Activated CD4-positive, CD25-positive, alpha-beta regulatory T cell treated with anti-CD3 and anti-CD28 coated beads, Interleukin-2, amount 50 U/mL, for 24 hours (primary cell): ENCODE data around the gene C13orf46.
"Not testable (repeated sequence)": the region's sequence is repeated elsewhere in the genome, so short reads cannot be mapped to it uniquely, and the experiment has no call there.

Experiments
- ATAC-seq, 2 donors: fragments of 150-1000 bp; cut with Tn5 transposase; one replicate each; pipeline ENCODE4 v1.10.0; 2021; ENCODE audit warnings: mild to moderate bottlenecking in 1 of 2, moderate library complexity in 1 of 2

Gene C13orf46

DNA sequence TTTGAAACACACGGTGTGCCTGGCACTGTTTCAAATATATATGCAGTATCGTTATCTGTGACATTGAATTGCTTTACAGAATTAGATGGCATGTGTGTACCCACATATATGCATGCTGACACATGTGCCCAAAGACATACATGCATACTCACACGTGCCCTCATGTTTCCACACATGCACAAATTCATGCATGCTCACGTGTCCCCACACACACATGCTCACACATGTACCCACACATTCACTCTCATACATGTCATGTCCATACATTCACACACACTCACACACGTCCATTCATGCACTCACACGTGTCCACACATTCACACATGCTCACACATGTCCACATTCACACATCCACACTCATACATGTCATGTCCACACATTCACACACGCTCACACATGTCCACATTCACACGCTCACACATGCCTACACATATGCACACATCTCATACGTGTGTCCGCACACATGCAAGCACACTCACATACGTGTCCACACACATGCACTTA, 17.9 kb upstream of the C13orf46 start:
- ATAC-seq = no peak

DNA sequence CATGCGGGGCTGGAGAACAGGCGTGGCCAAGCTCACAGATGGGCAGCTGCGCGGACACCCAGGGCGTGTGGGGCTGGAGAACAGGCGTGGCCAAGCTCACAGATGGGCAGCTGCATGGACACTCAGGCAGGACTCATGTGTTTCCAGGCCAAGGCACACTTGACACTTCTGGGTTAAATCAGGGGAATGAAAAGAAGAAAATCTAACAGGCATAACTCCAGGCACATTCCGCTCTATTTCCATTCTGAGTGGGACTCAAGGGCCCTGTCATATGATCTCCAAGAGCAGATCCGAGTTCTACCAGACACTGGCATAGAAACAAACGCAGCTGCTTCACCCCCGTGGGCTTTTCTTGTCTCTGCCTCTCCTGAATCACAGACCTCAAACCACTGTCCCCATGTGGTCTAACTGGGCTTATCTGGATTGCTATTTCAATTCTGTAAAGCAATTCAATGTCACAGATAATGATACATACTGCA, 17.4 kb upstream of the C13orf46 start:
- ATAC-seq = no peak

DNA sequence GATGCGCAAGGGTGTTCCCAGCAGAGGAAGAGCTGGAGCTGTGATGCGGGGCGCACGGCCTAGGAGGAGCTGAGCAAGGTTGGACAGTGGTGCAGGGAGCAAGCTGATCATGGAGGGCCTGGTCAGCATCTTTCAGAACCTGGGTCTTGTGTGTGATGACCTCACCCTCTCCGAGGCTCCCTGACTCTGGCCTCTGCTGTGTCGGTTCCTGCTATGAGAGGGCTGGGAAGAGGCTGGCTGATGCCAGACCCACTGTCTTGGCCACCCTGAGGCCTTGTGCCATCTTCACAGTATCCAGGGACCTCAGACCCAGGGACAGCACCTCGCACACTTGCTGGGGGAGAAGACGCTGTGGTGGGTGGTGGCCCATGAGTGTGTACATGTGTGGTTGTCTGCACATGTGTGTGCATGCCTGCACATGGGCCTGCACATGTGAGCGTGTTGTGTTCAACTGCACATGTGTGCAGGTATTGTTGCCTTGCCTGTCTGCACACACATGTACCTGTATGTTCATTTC, 16.5 kb upstream of the C13orf46 start:
- ATAC-seq = no peak

DNA sequence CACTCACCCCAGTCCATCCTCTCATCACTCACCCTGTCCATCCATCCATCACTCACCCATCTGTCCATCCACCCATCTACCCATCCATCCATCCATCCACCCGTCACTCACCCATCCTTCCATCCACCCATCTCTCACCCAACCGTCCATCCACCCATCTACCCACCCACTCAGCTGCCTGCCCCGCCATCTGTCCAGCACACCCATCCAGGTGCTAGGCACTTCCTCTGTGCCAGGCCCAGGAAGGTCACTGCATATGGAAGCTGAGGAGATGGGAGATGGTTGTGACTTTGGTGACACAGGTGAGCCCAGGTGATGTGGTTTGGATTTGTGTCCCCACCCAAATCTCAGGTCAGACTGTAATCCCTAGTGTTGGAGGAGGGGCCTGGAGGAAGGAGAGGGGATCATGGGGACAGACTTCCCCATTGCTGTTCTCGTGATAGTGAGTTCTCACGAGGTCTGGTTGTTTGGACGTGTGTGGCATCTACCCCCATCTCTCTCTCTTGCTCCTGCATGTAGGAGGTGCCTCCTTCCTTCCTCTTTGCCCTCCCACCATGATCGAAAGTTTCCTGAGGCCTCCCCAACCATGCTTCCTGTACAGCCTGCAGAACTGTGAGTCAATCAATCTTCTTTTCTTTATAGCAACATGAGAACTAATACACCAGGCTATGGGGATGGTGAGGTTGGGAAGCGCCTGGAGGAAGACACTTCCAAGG, 15.9 kb upstream of the C13orf46 start:
- no peak for ATAC-seq

DNA sequence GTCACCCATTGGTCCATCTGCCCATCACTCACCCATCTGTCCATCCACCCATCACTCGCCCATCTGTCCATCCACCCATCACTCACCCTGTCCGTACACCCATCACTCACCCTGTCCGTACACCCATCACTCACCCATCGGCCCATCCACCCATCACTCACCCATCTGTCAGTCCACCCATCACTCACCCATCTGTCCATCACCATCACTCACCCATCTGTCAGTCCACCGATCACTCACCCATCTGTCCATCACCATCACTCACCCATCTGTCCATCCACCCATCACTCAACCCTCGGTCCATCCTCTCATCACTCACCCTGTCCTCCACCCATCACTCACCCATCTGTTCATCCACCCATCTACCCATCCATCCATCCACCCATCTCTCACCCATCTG, 15.0 kb upstream of the C13orf46 start:
- ATAC-seq = not testable (repeated sequence)

DNA sequence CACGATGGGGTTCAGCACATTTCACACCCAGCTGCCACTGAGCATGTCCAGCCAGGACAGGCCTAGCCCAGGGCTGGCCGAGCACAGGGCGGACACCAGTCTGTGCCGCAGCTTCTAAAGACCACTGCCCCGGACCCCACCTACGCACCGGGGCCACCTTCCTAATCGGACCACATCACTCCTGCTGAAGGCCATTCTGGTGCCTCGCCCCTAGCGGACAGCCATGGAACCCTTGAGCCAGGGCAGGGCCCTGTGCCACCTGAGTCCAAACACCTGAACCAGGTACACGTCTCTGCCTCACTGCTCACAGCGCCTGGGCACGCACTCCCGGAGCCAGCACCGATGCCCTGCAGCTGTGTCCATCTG, 8.4 kb upstream of the C13orf46 start:
- ATAC-seq = no peak

DNA sequence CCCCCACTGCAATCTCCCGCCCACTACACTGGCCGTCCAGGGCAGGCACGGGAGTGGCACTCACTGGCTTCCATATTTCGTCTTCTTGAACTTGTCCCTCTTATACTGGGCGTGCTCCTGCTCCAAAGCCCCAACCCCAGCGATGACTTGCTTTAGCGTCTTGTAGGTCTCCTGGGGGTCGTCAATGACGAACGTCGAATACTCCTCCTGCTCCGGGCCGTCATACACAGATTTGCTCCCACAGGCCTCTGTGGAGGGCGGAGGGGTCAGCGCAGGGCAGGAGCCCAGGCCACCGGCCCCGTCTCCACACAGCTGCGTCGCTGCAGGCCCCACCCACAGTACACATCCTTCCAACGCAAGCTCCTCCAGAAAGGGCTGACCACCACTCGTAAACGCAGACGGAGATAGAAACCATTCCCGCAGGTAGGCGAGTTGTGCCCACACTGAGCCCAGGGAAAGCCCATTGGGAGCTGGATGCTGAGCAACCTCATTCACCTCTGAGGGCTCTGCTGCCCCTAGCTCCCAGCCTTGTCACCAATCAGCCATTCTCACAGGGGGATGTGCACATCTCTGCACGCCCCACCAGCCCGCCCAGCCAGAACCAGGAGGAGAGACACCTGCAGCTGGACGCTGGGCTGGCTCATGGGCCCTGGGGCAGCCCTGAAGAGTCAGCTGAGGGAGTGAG, 7.9 kb upstream of the C13orf46 start:
- ATAC-seq = no peak

DNA sequence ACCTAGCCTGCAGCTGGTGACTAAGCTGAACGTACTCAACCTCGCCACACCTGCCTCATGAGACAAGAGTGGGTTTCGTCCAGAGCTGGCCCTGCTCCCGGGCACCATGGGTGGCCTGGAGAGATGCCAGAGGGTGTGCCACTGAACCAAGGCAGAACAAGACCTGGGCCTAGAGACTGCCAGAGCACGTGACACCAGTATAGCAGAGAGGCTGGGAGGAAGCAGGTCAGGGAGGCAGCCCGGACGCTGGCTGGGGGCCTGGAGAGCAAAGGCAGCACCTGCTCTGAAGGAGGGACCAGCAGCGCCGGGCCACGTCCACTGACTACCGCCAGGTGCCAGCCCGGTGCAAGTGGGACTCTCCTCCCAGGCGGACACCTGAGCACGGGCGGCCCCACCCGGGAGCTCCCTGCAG, 7.3 kb upstream of the C13orf46 start:
- no peak for ATAC-seq

DNA sequence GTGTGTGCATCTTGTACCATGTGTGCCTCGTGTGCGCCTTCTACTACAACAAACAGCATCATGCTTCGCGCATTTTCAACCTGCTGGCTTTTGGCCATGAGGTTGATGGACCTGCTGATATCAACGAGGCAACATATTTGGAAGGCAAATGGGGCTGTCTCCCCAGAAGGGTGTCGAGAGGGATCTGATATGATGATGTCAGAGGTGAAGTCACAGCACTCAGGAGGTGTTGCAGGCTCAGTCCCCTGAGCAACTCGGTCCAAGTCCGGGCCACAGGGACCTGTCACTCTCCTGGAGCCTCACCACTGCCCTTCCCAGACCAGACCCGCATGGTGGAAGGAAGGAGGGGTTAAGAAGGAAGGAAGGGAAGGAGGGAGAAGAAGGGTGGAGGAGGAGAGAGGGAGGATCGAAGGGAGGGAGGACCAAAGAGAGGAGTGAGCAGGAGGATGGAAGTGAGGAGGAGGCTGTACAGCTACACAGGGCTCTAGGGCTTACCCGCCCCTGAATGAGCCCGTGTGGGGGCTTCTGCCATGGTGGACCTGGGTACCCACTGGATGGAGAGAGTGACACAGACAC, 6.7 kb upstream of the C13orf46 start:
- ATAC-seq = no peak

DNA sequence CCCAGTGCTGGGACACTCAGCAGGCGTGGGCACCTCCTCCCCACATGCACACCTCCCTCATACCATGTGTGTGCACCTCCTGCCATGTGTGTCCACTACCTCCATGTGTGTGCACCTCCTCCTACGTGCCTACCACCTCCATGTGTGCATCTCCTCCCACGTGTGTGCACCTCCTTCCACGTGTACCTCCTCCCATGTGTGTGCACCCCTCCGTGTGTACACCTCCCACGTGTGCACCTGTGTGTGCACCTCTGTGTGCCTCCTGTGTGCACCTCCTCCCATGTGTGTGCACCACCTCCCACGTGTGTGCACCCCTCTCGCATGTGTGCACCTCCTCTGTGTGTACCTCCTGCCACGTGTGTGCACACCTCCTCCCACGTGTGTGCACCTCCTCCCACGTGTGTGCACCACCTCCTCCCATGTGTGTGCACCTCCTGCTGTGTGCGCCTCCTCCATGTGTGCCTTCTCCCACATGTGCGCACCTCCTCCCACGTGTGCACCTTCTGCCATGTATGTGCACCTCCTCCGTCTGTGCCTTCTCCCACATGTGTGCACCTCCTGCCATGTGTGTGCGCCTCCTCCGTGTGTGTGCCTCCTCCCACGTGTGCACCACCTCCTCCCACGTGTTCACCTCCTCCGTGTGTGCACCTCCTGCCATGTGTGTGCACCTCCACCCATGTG, 6.1 kb upstream of the C13orf46 start:
- no peak for ATAC-seq

DNA sequence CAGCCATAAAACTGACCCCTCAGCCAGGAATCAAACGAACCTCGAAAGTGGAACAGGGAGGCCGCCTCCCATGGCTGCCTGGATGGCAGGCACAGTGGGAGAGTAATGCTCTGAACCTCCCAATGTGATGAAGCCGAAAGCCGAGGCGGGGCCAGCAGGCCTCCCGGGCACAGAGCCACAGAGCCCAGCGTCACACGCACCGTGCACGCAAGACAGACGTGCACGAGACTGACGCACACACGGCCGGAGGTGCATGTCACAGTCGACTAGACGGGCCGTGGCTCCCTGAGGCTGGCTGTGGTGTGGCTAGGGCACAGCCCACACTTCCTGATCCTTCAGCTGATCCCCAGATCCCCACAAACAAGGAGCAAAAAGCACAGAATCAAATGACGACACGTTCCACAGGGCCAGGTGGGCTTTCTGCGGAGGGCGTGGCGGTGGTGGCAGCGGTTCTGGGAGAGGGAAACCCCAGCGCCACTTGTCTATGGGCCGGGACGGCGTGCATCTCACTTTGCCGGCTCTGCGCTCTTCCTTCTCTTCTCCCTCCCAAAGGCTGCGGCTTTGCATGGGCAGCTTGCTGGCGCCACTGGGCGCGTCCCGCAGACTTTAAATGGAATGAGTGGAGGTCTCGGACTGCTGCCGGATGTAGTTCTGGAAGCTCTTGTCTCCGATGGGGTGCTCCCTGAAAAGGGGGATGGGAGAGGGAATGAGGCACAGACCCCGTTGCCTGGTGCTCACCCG, 5.0 kb upstream of the C13orf46 start:
- no peak for ATAC-seq

DNA sequence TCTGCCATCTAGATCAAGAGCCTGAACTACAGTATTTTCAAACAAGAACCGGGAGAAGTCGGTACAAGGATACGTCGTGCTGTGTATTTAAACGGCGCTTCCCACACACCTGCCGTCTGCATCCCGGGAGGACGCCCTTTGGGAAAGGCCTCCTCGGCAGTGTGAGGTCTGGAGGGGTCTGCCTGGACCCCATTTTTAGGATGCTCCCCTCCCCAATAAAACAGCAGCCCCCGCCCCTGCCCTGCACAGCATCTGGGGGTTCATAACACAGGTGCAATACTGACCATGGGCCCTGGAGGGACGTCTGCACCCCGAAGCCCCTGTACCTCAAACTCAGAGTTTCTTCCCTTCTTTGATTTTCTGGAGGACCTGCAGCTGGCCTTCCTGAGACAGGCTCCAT, 4.1 kb upstream of the C13orf46 start:
- ATAC-seq = no peak

DNA sequence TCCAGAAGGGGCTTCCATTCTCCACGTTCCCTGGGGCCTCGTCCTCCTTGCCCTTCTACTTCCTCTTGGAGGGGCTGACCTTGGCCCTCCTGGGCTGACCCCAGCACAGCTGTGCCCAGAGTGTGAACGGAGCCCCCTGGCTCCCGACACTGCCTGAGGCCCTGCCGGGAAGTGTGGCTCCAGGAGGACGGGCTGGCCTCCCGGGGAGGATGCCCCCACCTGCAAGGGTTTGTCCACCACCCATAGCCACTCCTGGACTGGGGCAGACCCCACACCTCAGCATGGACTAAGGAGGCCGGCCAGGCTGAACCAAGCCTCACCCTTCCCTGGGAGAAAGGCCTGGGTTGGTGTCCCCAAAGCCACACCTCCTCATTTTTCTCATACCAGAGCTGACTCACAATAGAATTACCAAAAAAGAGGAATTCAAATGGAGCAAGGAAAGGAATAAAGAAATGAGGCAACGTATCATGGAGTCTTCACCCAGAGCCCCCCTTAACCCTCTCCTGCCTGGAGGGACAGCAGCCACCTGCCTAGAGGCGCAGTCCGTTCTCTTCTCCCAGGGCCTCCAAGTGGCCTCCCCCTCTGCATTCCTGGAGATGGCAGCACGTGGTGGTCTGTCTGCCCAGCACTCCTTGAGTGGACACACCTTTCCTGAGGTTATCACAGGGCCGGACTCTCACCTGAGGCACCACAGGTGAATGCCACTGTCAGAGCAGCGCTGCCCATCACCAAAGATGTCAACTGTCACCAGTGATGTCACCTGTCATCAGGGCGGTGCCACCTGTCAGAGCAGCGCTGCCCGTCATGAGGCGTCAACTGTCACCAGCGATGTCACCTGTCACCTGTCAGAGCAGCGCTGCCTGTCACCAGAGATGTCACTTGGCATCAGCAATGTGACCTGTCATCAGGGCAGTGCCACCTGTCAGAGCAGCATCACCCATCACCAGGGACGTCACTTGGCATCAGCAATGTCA, 3.1 kb upstream of the C13orf46 start:
- ATAC-seq = no peak

DNA sequence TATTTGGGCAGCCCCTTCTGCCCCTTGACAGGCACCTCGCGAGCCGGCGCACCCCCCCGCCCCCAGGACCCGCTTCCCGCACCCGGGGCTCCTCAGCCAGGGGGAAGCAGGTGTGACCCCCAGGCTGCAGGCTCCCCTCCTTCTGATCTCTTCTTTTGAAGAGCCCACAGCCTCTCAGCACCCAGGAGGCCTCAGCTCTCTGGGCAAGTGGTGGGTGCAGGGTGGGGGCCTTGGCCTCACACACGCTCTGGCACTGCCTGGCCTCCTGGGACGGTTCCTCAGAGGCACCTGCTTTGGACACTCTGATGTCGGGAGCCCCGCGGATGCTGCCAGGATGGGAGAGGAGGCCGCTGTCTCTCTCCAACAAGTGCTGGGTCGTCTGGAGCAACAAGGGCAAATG, 1.5 kb upstream of the C13orf46 start:
- ATAC-seq = no peak

DNA sequence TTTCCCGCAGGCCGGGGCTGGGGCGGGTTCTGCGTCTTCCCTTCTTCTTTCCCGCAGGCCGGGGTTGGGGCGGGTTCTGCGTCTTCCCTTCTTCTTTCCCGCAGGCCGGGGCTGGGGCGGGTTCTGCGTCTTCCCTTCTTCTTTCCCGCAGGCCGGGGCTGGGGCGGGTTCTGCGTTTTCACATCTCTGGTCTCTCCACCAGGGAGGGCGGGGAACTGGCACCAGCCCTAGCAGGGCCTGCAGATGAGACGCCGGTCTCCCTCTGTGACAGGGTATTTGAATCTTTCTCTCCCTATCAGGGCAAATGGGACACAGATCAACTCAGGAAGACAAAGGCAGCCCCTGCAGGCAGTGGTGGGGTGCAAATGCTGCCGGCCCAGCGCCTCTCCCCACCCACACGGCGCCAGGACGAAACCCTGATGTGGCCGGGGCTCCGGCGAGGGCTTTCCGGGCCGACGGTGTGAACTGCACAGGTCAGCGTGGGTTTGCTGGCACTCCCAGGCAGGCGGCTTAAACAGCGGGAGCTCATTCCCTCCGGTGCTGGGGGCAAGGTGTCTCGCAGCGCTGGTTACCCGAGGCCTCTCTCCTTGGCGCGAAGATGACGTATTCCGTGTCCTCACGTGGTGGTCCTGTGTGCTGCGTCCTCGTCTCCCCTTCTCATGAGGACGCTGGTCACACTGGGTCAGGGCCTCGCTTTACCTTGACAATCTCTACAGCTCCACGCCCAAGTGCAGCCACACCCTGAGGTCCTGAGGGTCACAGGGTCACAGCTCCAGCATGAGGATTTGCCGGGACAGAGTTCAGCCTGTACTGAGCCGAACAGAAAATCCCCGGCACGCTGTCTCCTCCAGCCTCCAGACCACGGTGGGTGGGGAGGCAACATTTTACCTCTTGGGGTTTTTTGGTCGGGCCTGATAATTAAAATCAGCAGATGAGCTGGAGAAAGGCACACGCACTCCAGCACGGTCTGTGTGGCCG, 717 bp upstream of the C13orf46 start:
- ATAC-seq = no peak

DNA sequence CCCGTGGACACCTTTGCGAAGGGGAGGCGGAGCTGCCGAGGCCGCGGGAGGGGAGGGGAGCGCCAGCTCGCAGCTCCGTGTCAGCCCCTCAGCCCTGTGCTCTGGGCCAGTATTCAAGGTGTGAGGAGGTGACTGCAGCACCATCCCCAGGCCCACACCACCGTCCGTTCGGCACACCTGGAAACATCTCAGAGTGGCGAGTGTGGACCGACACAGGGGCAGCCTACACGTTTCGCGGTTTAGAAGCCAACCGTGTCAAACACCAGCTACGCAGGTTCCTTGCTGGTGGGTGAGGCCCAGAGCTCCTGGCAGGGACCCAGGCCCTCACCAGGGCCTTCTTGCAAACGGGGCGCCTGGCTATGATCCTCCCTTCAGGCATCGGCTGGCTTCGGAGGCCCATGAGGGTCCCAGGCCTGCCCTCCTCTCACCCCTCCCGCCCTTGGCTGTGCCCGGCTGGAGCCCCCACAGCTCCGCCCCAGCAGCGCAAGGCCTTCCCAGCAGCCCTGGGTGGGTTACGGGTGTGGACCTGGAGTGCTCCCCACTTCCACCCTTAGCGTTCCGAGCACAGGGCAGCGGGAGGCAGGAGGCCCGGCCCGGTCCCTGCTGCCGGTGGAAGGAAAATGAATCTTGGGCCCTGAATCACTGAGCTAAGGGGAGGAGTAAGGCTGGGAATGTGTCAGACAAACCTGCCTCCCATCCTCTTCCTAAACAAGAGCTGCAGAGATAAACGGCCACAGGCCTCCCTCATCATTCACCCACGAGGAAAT, 1.2 kb downstream of the C13orf46 start:
- ATAC-seq = no peak

DNA sequence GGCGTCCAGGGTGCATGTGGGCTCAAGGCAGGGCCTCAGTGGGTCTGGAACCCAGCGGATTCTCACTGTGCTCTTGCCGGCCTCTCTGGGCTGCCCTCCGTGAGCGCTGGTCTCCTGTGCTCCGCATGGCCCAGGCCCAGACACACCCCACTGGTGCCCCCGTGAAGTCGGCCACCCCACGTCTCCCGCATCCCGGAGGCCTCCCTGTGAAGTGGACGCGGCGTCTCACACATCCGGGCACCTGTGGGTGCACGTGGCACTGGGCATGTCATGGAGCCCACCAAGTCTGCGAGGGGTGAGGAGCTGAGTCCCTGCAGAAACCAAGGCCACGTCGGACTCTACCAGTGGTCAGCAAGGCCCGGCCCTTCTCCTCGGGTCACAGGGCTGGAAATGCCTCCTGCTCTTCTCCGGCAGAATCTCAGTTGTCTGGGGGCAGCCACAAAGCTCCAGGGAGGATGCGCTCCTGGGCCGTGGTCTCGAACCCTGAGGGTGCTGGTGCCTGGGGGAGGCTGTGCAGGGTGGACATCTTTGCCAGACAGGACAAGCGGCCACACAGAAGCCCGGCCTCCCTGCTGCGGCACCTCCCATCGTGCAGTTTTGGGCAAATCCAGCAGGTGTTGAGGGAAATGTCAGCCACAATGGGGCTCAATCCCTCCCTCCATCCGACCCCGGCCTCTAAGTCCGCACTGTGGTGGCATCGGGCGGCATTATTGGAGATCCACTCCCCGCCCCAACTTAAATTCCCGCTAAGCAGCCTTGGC, 2.2 kb downstream of the C13orf46 start:
- no peak for ATAC-seq

DNA sequence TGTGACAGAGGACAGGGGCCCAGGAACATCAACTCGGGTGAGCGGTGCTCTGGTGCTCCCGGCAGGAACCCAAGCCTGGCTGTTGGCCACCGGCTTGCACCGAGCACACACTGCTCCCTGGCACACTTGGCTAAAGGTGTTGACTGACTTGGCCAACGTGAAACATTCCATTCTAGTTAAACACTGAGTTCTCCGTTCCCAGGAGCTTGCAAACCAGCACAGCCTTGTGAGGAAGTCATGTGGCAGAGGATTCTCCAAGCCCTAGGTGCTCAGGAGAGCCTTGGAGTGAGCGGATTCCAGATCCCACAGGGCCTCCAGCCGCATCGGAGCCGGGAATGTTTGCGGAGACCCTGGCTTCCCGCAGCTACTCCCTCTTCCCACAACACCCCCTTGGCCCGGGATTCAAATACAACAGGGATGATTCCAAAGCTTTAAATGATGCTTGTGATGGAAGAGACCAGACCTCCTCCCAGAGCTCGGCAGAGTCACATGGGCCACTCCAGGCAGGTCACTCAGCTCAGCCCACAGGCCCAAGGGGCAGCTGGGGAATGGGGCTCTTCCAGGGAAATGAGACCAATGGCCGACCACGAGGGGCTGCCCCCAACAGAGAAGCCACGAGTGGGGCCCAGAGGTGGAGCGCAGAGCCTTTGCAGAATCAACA, 2.9 kb downstream of the C13orf46 start:
- ATAC-seq = no peak
